ENCODE data around the gene FAM184B.

GRCh38 chr4:17597517-17597916 is 183.9 kb downstream of the FAM184B start:
- peak; percentile 50 for TF ChIP-seq CTCF (IDR thresholded peaks at IDR 0.05)
- no peak for TF ChIP-seq EZH2 (IDR thresholded peaks at IDR 0.05)

Measured in neural progenitor cell (in vitro differentiated cells).